NB4 (cell line): ENCODE measurements around the gene RHBDD3.

Experiments used
- DNase-seq: peaks from one replicate; pipeline ENCODE4 v3.0.0; 2010; ENCODE audit warnings: low read depth
- H3K4me3 ChIP-seq: one replicate; pipeline ENCODE4 v1.5.1; 2011; ENCODE audit warnings: mild to moderate bottlenecking, low read depth, low read length, moderate library complexity
- CTCF ChIP-seq: IDR thresholded peaks from one replicate; pipeline ENCODE4 v1.5.1; 2012; ENCODE audit warnings: low read depth, low read length
- MAX ChIP-seq: IDR thresholded peaks from 2 replicates; pipeline ENCODE4 v1.6.1; 2011; ENCODE audit warnings: low read depth, low read length
- MYC ChIP-seq: IDR thresholded peaks from 2 replicates; pipeline ENCODE4 v1.6.1; 2011; ENCODE audit warnings: low read depth, low read length
- POLR2A ChIP-seq: IDR thresholded peaks from 2 replicates; pipeline ENCODE4 v1.6.1; 2011; ENCODE audit warnings: mild to moderate bottlenecking; ENCODE audit not compliant: insufficient read length; ENCODE audit errors: extremely low read depth

Gene RHBDD3

GRCh38 chr22:29217827-29218757 lies 49.7 kb downstream of the RHBDD3 start:
- no peak for TF ChIP-seq MAX
- TF ChIP-seq CTCF, result no peak
- TF ChIP-seq POLR2A, result no peak
- no peak for TF ChIP-seq MYC
- no peak overlapping the region for H3K4me3 ChIP-seq
- DNase-seq, result no peak

GRCh38 chr22:29216873-29217666 lies 50.7 kb downstream of the RHBDD3 start:
- peak; percentile 87 for DNase-seq
- H3K4me3 ChIP-seq, result no peak overlapping the region
- TF ChIP-seq MAX (peak; percentile 41; the same call in 1 of the 2 replicates), CTCF (no peak)

GRCh38 chr22:29216011-29216872 lies 51.5 kb downstream of the RHBDD3 start:
- TF ChIP-seq CTCF, result no peak
- no peak for TF ChIP-seq POLR2A
- TF ChIP-seq MAX, result no peak
- no peak for TF ChIP-seq MYC
- no peak overlapping the region for H3K4me3 ChIP-seq
- no peak for DNase-seq

- no peak for DNase-seq
- TF ChIP-seq MYC (no peak), POLR2A (no peak), MAX (no peak), CTCF (no peak)
- no peak overlapping the region for H3K4me3 ChIP-seq
Measured at GRCh38 chr22:29215012-29215860, 52.5 kb downstream of the RHBDD3 start.

- DNase-seq, result no peak
- TF ChIP-seq CTCF, result no peak
- H3K4me3 ChIP-seq, result no peak overlapping the region
Measured at GRCh38 chr22:29214232-29214631, 53.5 kb downstream of the RHBDD3 start.
